Naive thymus-derived CD4-positive, alpha-beta T cell (primary cell): ENCODE results near the gene ACE. TPM values are rescaled to one million over a fixed set of nuclear protein-coding genes. Genes with fewer than 3 reads are reported as not detected.

Source experiments
- ATAC-seq: fragments of 150-1000 bp; cut with Tn5 transposase; 2 replicates; pipeline ENCODE4 v1.10.0; 2021; ENCODE audit warnings: mild to moderate bottlenecking, moderate library complexity
- CTCF ChIA-PET: fragments of 350-600 bp; sonication (Branson Sonifier 250); formaldehyde crosslinking; loops from one replicate; lab custom pipeline; 2021; ENCODE audit warnings: antibody characterized with exemption; lab: Charles Lee
- POLR2A ChIA-PET: fragments of 350-600 bp; sonication (Branson Sonifier 250); formaldehyde crosslinking; loops from one replicate; lab custom pipeline; 2021; ENCODE audit warnings: antibody characterized with exemption, inconsistent platforms; lab: Charles Lee
- DNase-seq, 9 donors: peaks; one replicate each; pipeline versions ENCODE4 v3.0.0 to v3.0.0-alpha.2; 2020 to 2022; ENCODE audit warnings: mixed read lengths in 1 of 9
- H3K27ac ChIP-seq: one replicate; pipeline ENCODE4 v1.7.0; 2013; ENCODE audit warnings: mild to moderate bottlenecking, low read depth, low read length, moderate library complexity
- H3K27me3 ChIP-seq, 2 donors: one replicate each; pipeline ENCODE4 v1.7.0; 2013; ENCODE audit warnings: low read length in 2 of 2, mild to moderate bottlenecking in 2 of 2, moderate library complexity in 2 of 2; ENCODE audit not compliant: control insufficient read depth in 2 of 2, insufficient read depth in 2 of 2
- H3K36me3 ChIP-seq, 3 experiments: 1 replicate in 2 of 3; 2 replicates in 1 of 3; pipeline ENCODE4 v1.7.0; 2013; ENCODE audit warnings: low read length in 3 of 3, mild to moderate bottlenecking in 3 of 3, moderate library complexity in 1 of 3; ENCODE audit not compliant: insufficient read depth in 3 of 3, control insufficient read depth in 2 of 3
- H3K4me1 ChIP-seq, 2 donors: one replicate each; pipeline ENCODE4 v1.7.0; 2013; ENCODE audit warnings: low read length in 2 of 2, mild to moderate bottlenecking in 2 of 2, moderate library complexity in 1 of 2; ENCODE audit not compliant: control insufficient read depth in 2 of 2, insufficient read depth in 2 of 2
- H3K4me3 ChIP-seq: 2 replicates; pipeline ENCODE4 v1.7.0; 2013; ENCODE audit warnings: mild to moderate bottlenecking, low read length
- H3K9me3 ChIP-seq, 3 experiments: 1 replicate in 2 of 3; 2 replicates in 1 of 3; pipeline ENCODE4 v1.7.0; 2013; ENCODE audit warnings: low read length in 3 of 3; ENCODE audit not compliant: control insufficient read depth in 2 of 3
- H3K27ac Mint-ChIP-seq, 9 donors: one replicate each; pipeline ENCODE4 v1.8.0; 2020 to 2022; ENCODE audit warnings: mixed read lengths in 9 of 9, mild to moderate bottlenecking in 8 of 9, moderate library complexity in 5 of 9, inconsistent platforms in 2 of 9
- H3K27me3 Mint-ChIP-seq, 5 donors: one replicate each; pipeline ENCODE4 v1.8.0; 2021 to 2022; ENCODE audit warnings: mixed read lengths in 5 of 5, mild to moderate bottlenecking in 1 of 5
- H3K36me3 Mint-ChIP-seq, 5 donors: one replicate each; pipeline ENCODE4 v1.8.0; 2020 to 2022; ENCODE audit warnings: mixed read lengths in 5 of 5, mild to moderate bottlenecking in 3 of 5, inconsistent platforms in 1 of 5
- H3K4me1 Mint-ChIP-seq, 7 donors: one replicate each; pipeline ENCODE4 v1.8.0; 2020 to 2022; ENCODE audit warnings: mixed read lengths in 7 of 7, mild to moderate bottlenecking in 3 of 7, inconsistent platforms in 1 of 7
- H3K4me3 Mint-ChIP-seq, 10 donors: one replicate each; pipeline ENCODE4 v1.8.0; 2020 to 2022; ENCODE audit warnings: mild to moderate bottlenecking in 10 of 10, mixed read lengths in 10 of 10, moderate library complexity in 6 of 10, inconsistent platforms in 2 of 10
- H3K9me3 Mint-ChIP-seq, 11 donors: one replicate each; pipeline ENCODE4 v1.8.0; 2020 to 2022; ENCODE audit warnings: mixed read lengths in 11 of 11, mild to moderate bottlenecking in 4 of 11, inconsistent platforms in 1 of 11, moderate library complexity in 1 of 11
- intact Hi-C, 2 donors: fragments of 100-400 bp; cut with micrococcal nuclease; formaldehyde crosslinking; loops; one replicate each; pipeline ENCODE4 v1.15.1; 2023
- polyA plus RNA-seq, 2 donors: library from polyadenylated mRNA; unstranded; fragments of 300-500 nt; fragmentation: Illumina TruSeq; gene quantifications; one replicate each; pipeline ENCODE4 v1.2.3, GENCODE V29; 2021
- total RNA-seq, 6 experiments: library from RNA in 5 of 6; stranded (reverse) in 5 of 6; gene quantifications; 1 replicate in 5 of 6; 2 replicates in 1 of 6; pipeline ENCODE4 v1.2.3 and lab custom pipeline; 2021 to 2026

The ACE gene
- total and polyA plus RNA-seq, 7 experiments from 2014 or later: 0.73 to 14.4 (median 2.3) TPM; not detected in 2

DNA sequence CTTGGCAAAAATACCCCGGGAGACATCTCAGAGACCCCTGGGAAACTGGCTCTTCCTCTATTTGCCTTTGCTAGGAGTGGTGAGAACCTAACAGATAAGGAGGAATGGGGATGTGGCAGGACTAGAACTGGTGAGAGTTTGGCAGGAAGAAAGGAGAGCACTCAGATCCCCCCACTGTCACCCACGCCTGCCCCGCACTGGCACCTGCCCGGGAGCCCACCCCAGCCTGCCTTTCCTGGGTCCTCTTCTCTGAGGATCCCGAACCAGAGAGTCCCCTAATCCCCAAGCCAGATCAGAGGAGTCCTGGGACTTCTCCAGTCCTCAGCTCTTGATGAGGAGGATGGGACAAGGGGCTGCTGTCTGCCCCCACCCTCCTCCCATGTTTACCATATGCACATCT, 50.0 kb downstream of the ACE start:
- H3K36me3 ChIP-seq: no peaks in the 10 kb centered on the region

DNA sequence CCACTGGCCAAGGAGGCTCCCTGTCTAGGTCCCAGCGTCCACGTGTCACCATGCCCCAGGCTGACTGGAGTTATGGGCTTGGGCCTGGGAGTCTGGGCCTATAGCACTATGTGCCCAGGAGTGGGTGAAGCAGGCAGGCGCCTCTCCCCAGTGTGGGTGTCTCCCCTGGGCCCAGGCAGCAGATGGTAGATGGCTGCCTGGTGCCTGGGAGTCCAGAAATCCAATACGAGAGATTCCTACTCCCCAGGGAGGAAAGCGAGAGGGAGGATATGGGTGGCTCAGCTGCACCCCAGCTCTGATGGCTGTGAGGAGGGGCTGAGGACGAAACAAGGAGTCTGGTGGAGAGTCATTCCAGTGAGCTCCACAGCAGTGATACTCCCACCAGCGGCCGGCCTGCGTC, 51.3 kb downstream of the ACE start:
- no peaks in the 10 kb centered on the region for H3K36me3 ChIP-seq
- H3K9me3 Mint-ChIP-seq: peaks cover 0 to 2% (median 0%) of the 10 kb centered on the region in 11 donors
- H3K4me3 Mint-ChIP-seq: no peak overlapping the region
- ChIA-PET POLR2A (no interaction called here), CTCF (interaction anchor here (0.6 kb wide), 1 partner anchor 58 kb away, joined by 4 read pairs; no protein-coding TSS in a partner anchor)
- no peaks in the 10 kb centered on the region for H3K4me1 ChIP-seq
- H3K27ac ChIP-seq: no peak overlapping the region
- H3K27ac Mint-ChIP-seq: no peak overlapping the region
- peaks cover 11 to 27% (median 17%) of the 10 kb centered on the region in 5 donors for H3K27me3 Mint-ChIP-seq
- H3K36me3 Mint-ChIP-seq: no peaks in the 10 kb centered on the region
- H3K4me3 ChIP-seq: no peak overlapping the region
- peaks cover 0 to 8% (median 5%) of the 10 kb centered on the region in 7 donors for H3K4me1 Mint-ChIP-seq
- ATAC-seq (no peak), DNase-seq (no peak)
- H3K27me3 ChIP-seq: peaks cover 0 to 3% of the 10 kb centered on the region in 2 donors
- intact Hi-C loops: no loop called here
- no peaks in the 10 kb centered on the region for H3K9me3 ChIP-seq

More for the DNA sequence above, 50.0 kb downstream of the ACE start:
- intact Hi-C loops: no loop called here
- H3K27me3 Mint-ChIP-seq: peaks cover 15 to 33% (median 22%) of the 10 kb centered on the region in 5 donors
- peaks cover 0 to 2% (median 0%) of the 10 kb centered on the region in 11 donors for H3K9me3 Mint-ChIP-seq
- H3K4me3 Mint-ChIP-seq: no peak overlapping the region
- H3K27me3 ChIP-seq: peaks cover 0 to 3% of the 10 kb centered on the region in 2 donors
- no peak for ATAC-seq
- ChIA-PET POLR2A (no interaction called here), CTCF (no interaction called here)
- H3K4me3 ChIP-seq: no peak overlapping the region
- H3K9me3 ChIP-seq: no peaks in the 10 kb centered on the region
- no peaks in the 10 kb centered on the region for H3K4me1 ChIP-seq
- DNase-seq: no peak
- H3K27ac Mint-ChIP-seq: no peak overlapping the region
- H3K4me1 Mint-ChIP-seq: peaks cover 0 to 8% (median 5%) of the 10 kb centered on the region in 7 donors
- H3K27ac ChIP-seq: no peak overlapping the region
- H3K36me3 Mint-ChIP-seq: no peaks in the 10 kb centered on the region

DNA sequence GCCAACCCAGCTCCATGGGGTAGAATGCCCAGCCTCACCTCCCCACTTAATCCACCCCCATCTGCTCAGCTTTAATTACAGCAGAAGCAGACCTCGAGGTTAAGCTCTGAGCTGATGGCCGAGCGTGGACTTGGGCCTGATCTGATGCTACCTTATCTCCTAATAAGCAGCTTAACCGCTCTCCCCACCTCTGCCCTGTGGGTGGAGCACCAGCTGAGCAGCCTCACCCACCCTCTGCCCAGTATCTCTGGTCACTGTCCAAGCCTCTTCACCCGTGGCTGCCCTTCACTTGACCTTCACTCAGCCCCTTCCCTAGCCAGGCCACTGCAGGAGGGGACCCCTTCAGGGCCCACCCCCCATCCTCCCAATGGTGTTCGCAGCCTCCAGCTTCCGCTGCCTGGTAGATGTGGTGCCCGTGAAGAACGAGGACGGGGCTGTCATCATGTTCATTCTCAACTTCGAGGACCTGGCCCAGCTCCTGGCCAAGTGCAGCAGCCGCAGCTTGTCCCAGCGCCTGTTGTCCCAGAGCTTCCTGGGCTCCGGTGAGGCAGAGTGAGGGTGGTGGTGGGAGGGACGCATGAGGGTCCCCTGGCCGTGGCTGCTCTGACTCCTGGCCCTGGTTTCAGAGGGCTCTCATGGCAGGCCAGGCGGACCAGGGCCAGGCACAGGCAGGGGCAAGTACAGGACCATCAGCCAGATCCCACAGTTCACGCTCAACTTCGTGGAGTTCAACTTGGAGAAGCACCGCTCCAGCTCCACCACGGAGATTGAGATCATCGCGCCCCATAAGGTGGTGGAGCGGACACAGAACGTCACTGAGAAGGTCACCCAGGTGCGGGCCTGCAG, 53.1 kb downstream of the ACE start:
- DNase-seq (no peak), ATAC-seq (no peak)
- Histone ChIP-seq H3K27ac (no peak overlapping the region), H3K36me3 (no peaks in the 10 kb centered on the region), H3K4me3 (no peak overlapping the region), H3K4me1 (no peaks in the 10 kb centered on the region), H3K27me3 (no peaks in the 10 kb centered on the region), H3K9me3 (no peaks in the 10 kb centered on the region)
- H3K4me3 Mint-ChIP-seq: no peak overlapping the region
- ChIA-PET CTCF (interaction anchor here (0.6 kb wide), 1 partner anchor 711 kb away, joined by 4 read pairs; no protein-coding TSS in a partner anchor), POLR2A (interaction anchor here (0.5 to 0.6 kb wide), 2 partner anchors 103 to 1377 kb away, joined by 4 to 7 read pairs; no protein-coding TSS in a partner anchor)
- no peaks in the 10 kb centered on the region for H3K9me3 Mint-ChIP-seq
- H3K27me3 Mint-ChIP-seq: peaks cover 2 to 19% (median 3%) of the 10 kb centered on the region in 5 donors
- H3K36me3 Mint-ChIP-seq: no peaks in the 10 kb centered on the region
- H3K27ac Mint-ChIP-seq: no peak overlapping the region
- no peaks in the 10 kb centered on the region for H3K4me1 Mint-ChIP-seq
- intact Hi-C loops: no loop called here

DNA sequence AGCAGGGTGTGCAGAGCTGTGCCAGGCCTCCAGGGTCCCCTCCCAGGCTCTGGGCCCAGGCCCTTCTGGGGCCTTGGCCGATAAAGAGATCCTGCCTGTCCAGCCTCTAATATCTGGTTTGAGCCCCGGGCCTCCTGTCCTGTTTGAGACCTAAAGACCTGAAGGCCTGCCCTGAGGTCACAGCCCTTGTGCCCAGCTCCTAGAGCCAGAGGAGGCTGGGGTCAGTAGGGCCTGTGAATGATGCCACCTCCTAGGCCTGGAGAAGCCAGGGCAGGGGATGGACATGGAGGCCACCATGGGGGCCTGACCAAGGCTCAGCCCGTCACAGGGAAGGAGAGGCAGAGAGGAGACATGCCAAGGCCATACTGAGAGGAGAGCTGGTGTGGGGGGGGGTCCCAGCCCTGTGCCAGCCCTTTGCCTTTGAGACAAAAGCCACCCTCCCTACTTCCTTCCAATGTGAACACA, 53.7 kb downstream of the ACE start:
- no peaks in the 10 kb centered on the region for H3K4me1 ChIP-seq
- no peaks in the 10 kb centered on the region for H3K27me3 ChIP-seq
- H3K9me3 ChIP-seq: no peaks in the 10 kb centered on the region
- Mint-ChIP-seq H3K36me3 (no peaks in the 10 kb centered on the region), H3K4me1 (no peaks in the 10 kb centered on the region), H3K9me3 (no peaks in the 10 kb centered on the region), H3K27ac (no peak overlapping the region), H3K4me3 (no peak overlapping the region), H3K27me3 (peaks cover 4 to 18% (median 7%) of the 10 kb centered on the region in 5 donors)
- no peaks in the 10 kb centered on the region for H3K36me3 ChIP-seq
- intact Hi-C loops: no loop called here
- ATAC-seq (no peak), DNase-seq (no peak)
- POLR2A ChIA-PET: no interaction called here
- H3K4me3 ChIP-seq: no peak overlapping the region
- H3K27ac ChIP-seq: no peak overlapping the region
- CTCF ChIA-PET: interaction anchor here (0.6 kb wide), 1 partner anchor 711 kb away, joined by 4 read pairs; no protein-coding TSS in a partner anchor

DNA sequence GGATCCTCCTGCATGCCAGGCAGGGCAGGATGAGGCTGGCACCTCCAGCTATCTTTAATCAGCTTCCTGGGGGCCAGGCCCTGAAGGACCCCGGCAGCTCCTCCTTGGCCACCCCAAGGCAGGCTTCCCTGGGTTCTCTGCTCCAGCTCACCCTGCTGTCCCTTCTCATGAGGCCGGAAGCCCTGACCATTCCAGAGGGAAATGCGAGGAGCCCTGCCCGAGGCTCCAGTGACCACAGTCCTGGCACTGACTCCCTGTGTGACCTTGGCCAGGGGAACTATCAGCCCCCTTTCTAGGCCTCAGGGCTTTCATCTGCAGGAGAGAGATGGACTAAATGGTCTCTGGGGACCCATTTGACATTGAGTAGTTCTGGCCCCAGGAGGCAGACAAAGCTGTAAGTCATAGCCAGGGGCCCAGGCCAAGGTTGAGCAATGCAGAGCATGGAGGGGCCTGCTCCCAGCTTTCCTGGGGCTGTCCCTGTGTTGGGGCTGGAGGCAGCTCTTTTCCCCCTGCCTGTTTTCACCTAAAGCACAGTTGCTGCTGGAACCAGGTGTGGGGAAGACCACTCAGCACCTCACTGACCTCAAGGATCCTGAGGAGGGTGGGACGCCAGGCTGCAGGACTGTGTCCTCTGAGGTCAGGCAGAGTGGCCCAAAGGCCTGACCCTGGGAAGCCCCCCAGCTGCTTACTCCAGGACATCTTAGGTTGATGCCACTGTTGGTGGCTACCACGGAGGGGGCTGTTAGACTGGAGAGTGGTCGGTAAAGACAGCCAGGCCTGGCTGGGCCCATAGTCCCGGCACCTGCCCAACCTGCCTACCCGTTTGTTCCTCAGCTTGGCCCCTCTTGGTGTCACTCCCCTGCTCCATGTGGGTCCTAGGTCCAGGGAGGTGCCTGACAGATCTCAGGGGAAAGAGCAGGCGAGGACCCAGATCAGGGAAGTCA, 54.4 kb downstream of the ACE start:
- H3K4me1 Mint-ChIP-seq: no peaks in the 10 kb centered on the region
- Histone ChIP-seq H3K9me3 (no peaks in the 10 kb centered on the region), H3K4me3 (no peak overlapping the region), H3K27ac (no peak overlapping the region), H3K36me3 (no peaks in the 10 kb centered on the region), H3K4me1 (no peaks in the 10 kb centered on the region), H3K27me3 (no peaks in the 10 kb centered on the region)
- H3K36me3 Mint-ChIP-seq: no peaks in the 10 kb centered on the region
- no peak overlapping the region for H3K27ac Mint-ChIP-seq
- ChIA-PET POLR2A (no interaction called here), CTCF (interaction anchor here (1.1 kb wide), 1 partner anchor 18 kb away, joined by 3 read pairs; no protein-coding TSS in a partner anchor)
- ATAC-seq (no peak), DNase-seq (no peak)
- no peak overlapping the region for H3K4me3 Mint-ChIP-seq
- H3K9me3 Mint-ChIP-seq: no peaks in the 10 kb centered on the region
- intact Hi-C loops: no loop called here
- peaks cover 4 to 17% (median 5%) of the 10 kb centered on the region in 5 donors for H3K27me3 Mint-ChIP-seq

DNA sequence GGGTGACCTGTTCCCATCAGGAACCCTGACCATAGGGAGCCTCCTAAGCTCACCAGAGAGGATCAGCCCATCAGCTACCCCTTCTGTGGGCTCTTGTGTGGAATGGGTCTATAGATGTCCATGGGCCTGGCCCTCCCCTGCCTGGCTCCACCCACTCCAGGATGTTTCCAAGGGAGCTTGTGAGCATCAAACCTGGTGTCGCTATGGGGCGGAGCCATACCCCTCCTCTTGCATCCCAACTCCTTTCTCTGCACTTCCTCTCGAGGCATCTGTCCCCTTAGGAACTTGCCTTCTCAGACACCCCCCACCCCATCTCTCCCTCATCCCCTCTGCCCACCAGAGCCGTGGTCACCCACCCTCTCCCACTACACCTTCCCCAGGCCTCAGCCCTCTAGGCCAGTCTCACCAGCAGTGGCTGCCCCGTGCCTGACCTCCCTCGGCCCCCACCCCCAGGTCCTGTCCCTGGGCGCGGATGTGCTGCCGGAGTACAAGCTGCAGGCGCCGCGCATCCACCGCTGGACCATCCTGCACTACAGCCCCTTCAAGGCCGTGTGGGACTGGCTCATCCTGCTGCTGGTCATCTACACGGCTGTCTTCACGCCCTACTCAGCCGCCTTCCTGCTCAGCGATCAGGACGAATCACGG, 56.7 kb downstream of the ACE start:
- no peak for ATAC-seq
- Mint-ChIP-seq H3K27me3 (peaks cover 14 to 24% (median 15%) of the 10 kb centered on the region in 5 donors), H3K4me3 (no peak overlapping the region), H3K27ac (no peak overlapping the region), H3K9me3 (no peaks in the 10 kb centered on the region), H3K4me1 (peaks cover 0 to 5% (median 3%) of the 10 kb centered on the region in 7 donors), H3K36me3 (no peaks in the 10 kb centered on the region)
- H3K9me3 ChIP-seq: no peaks in the 10 kb centered on the region
- no peak for DNase-seq
- intact Hi-C loops: no loop called here
- H3K27me3 ChIP-seq: peaks cover 0 to under 1% of the 10 kb centered on the region in 2 donors
- no peaks in the 10 kb centered on the region for H3K36me3 ChIP-seq
- ChIA-PET POLR2A (no interaction called here), CTCF (no interaction called here)
- no peak overlapping the region for H3K27ac ChIP-seq
- no peaks in the 10 kb centered on the region for H3K4me1 ChIP-seq
- H3K4me3 ChIP-seq: no peak overlapping the region
